22Rv1 (cell line): ENCODE data around the gene ATR.

ENCODE experiments used
- ZFX ChIP-seq: fragments of 450-650 bp; IDR thresholded peaks from 2 replicates; pipeline ENCODE4 v1.6.1; 2017; ENCODE audit warnings: antibody characterized with exemption, borderline replicate concordance
- TF ChIP-seq, protein P1 (sequence below): fragments of 450-650 bp; IDR thresholded peaks from 2 replicates; pipeline ENCODE4 v1.5.1; 2017; ENCODE audit warnings: mild to moderate bottlenecking

DNA sequence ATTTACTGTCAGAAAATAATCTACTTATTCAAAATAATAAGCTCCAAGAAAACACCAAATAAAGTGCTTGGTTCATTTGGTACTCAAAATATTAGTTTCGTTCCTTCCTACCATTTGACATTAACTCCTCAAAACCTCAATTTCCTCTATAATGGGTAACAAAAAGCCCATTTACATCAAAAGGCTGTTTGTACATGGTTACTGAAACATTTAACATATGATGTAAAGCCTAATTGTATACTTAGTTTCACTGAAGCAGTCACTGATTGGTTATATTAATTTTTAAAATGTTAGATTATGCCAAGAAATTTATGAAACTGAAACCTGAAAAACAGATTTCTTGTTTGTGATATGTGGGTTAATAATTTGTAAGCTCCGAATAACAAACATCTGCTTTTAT, 145.4 kb downstream of the ATR start:
- TF ChIP-seq, protein P1, sequence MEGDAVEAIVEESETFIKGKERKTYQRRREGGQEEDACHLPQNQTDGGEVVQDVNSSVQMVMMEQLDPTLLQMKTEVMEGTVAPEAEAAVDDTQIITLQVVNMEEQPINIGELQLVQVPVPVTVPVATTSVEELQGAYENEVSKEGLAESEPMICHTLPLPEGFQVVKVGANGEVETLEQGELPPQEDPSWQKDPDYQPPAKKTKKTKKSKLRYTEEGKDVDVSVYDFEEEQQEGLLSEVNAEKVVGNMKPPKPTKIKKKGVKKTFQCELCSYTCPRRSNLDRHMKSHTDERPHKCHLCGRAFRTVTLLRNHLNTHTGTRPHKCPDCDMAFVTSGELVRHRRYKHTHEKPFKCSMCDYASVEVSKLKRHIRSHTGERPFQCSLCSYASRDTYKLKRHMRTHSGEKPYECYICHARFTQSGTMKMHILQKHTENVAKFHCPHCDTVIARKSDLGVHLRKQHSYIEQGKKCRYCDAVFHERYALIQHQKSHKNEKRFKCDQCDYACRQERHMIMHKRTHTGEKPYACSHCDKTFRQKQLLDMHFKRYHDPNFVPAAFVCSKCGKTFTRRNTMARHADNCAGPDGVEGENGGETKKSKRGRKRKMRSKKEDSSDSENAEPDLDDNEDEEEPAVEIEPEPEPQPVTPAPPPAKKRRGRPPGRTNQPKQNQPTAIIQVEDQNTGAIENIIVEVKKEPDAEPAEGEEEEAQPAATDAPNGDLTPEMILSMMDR: no peak
- no peak for TF ChIP-seq ZFX
